NCI-H2196 (cell line): ENCODE measurements around the gene DIP2C.
"Not testable (repeated sequence)": the region's sequence is repeated elsewhere in the genome, so short reads cannot be mapped to it uniquely, and the experiment has no call there.

Experiments
- DNase-seq: peaks from one replicate; lab custom pipeline; 2025; ENCODE audit not compliant: unreplicated experiment; lab: John Stamatoyannopoulos, UW

Gene DIP2C

GRCh38 chr10:381805-382204, 307.7 kb downstream of the DIP2C start:
- DNase-seq, result no peak

DNA sequence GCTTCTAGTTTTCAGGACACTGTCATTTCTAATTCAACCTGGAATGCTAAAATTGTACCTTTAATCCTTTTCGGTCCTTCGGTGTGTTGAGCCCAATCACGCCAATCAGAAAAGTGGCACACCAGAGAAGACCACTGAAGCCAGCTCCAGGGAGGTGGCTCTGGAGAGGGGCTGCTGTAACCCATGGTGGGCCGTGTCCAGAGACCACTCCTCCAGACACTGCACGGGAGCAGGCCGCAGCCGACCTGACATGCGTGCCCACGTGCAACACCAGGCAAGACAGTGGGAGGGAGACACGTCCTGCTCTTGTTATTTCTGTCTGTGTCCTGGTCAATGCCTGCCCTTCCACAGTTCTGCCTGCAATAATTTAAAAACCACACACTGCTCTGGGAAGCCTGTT, 308.1 kb downstream of the DIP2C start:
- no peak for DNase-seq

GRCh38 chr10:380313-380940, 309.0 kb downstream of the DIP2C start:
- no peak for DNase-seq

GRCh38 chr10:378930-379704, 310.4 kb downstream of the DIP2C start:
- no peak for DNase-seq

DNA sequence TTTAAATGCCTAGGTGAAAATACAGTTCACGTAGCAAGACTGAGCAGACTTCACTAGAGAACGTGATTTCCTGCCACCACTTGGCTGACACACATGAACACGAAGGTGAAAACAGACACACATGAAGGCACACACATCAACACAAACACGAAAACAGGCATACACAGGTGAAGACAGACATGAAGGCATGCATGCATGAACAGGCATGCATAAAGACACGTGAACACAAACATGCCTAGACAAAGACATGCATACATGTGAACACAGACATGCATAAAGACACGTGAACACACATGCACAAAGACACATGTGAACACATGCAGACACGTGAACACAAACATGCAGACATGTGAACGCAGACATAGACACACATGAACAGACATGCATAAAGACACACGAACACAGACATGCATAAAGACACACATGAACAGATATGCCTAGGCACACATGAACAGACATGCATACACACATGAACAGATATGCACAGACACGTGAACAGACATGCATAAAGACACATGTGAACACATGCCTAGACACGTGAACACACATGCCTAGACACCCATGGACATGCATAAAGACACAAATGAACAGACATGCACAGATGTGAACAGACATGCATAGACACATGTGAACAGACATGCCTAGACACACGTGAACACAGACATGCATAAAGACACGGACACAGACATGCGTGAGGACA, 311.1 kb downstream of the DIP2C start:
- DNase-seq, result no peak

DNA sequence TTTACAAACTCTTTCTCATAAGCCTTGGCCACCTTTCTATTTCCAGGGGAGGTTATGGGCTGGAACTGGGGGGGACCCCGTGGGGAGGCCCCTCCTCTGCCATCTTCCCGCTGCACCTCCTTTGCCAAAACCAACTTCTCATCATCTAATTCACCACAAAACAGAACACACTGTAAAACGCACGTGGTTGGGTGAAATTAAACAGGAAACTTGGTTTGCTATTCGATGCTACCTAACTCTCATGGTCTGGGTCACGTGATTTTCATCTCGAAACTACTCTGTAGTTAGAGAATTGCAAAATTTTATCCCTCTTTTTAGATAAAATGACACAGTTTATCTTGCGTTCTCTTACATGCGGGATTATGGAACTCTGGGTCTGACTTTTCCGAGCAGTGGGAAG, 312.2 kb downstream of the DIP2C start:
- DNase-seq, result no peak

DNA sequence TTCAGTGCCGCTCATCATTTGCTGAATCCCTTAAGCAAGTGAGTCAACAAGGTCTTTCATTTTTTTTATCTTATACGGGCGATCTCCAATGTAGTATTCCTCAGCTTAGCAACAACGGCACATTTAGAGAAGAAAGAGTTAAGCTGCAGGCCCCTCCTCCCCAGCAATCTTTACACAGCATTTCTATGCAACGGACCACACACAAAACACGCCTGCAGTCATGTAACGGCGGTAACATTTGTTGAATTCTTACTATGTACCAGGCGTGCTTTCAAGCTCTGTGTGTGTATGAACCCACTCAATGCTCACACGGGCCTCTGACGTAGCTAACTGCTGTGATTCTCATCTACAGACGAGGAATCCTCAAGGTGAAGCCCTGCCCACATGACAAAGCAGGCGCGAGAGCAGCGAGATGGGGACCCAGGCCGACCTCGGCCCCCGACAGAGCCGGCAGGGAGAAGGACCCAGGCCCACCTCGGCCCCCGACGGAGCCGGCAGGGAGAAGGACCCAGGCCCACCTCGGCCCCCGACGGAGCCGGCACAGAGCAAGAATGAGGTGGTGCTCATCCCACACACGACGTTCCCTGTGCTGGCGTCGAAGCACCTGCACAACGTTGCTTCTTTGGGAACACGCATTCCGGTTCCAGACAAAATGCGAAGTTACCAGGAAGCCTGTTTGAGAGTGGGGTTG, 313.5 kb downstream of the DIP2C start:
- DNase-seq, result no peak

DNA sequence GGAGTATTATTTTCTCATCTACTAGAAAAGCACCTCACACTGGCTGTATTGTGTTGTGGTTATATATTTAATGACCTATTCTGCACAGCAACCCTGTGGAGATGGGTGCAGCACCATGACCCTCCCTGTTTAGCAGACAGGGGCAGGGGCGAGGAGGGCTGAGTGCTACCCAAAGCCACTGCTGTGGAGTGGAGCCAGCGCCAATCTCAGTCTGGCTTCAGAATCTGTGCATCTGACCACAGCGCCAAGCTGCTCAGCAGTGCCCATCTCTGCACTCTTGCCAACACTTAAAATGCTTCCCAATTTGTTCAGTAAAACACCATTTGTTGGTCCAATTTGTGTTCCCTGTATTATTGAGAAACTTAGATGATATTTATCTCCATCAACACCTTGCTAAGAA, 315.1 kb downstream of the DIP2C start:
- no peak for DNase-seq

DNA sequence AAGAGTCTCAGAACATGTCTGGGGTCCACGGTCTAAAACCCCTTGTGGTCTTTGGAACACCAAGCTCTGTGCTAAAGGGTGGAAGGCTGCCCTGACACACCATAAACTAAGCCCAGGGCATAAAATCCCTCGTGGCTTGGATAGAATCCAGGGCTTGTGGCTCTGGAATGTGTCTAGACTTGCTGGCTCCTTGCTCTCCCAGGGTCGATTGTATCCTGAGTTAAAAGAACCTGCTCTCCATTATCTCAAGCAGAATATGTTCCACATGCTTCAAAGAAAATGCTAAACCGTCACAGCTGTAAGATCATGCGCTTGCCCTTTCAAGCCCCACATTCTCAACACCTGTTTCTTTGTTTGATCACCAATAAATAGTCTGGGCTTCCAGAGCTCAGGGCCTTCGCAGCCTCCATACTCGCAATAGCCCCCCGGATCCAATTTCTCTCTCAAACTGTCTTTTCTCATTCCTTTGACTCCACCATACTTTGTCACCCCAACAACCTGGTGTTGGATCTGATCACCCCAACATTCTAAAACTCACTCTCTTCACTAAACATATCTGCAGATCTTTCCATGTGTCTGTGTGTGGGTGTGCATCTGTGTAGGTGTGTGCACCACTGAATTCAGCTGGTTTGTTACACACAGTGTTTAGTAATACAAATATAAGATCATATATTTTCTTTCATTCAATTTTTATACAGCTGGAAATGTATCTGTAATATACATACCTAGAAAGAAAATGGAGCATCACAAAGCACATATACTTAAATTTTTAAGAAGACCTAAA, 315.8 kb downstream of the DIP2C start:
- DNase-seq, result no peak

GRCh38 chr10:373015-373414, 316.5 kb downstream of the DIP2C start:
- DNase-seq, result no peak

DNA sequence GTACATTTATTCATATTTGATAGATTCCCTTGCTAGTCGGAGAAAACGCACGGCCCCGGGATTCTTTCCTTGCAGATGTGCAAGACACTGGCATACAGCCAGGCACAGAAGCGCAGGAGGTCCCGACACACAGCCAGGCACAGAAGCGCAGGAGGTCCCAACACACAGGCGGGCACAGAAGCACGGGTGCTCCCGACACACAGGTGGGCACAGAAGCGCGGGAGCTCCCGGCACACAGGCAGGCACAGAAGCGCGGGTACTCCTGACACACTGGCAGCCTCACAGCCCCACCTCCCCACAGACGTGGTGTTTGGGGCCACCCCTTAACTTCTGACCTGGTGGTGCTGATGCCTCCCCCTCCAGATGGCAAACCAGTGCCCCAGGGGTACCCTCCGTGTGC, 316.9 kb downstream of the DIP2C start:
- no peak for DNase-seq

GRCh38 chr10:371515-371914, 318.0 kb downstream of the DIP2C start:
- no peak for DNase-seq

- no peak for DNase-seq
These were observed 319.0 kb downstream of the DIP2C start for GRCh38 chr10:370449-370825.

DNA sequence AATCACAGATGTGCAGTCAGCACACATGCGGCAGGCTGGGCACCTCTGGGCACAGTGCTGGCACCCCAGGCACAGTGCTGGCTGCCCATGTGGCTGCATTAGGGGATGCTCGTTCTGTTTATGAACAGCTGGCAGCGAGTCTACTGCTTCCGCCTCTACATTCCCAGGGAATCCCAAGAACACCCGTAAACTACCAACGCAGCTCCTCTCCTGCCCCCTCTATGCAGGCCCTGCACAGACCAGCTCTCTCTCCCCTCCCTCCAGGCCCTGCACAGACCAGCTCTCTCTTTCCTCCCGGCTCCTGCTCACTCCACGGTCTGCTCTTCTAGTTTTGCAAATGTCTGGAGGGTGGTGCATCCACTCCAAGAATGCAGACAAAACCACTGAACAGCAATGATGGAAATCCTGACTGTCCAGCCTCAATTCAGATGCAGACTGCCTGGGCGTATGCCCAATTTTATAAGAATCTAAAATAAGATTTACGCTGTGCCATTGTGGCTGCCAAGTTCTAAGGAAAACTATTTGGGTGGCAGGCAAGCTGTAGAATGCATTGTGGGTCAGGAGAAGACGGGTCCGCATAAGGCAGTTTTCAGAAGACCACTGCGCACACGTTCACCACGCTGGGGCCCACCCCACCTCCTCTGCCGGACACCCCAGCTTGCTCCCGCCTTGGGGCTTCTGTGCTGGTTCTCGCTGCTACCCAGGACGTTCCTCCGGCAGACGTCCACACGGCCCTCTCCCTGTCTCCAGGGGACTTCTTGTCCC, 319.6 kb downstream of the DIP2C start:
- DNase-seq, result no peak

- no peak for DNase-seq
These were observed 320.2 kb downstream of the DIP2C start for GRCh38 chr10:369221-369683.

GRCh38 chr10:368579-369220, 320.8 kb downstream of the DIP2C start:
- DNase-seq, result no peak

GRCh38 chr10:368107-368506, 321.4 kb downstream of the DIP2C start:
- not testable (repeated sequence) for DNase-seq

- no peak for DNase-seq
These were observed 321.8 kb downstream of the DIP2C start for GRCh38 chr10:367636-368035.

GRCh38 chr10:366186-366585, 323.3 kb downstream of the DIP2C start:
- no peak for DNase-seq
